ENCODE results near the gene TTC34.

DNA sequence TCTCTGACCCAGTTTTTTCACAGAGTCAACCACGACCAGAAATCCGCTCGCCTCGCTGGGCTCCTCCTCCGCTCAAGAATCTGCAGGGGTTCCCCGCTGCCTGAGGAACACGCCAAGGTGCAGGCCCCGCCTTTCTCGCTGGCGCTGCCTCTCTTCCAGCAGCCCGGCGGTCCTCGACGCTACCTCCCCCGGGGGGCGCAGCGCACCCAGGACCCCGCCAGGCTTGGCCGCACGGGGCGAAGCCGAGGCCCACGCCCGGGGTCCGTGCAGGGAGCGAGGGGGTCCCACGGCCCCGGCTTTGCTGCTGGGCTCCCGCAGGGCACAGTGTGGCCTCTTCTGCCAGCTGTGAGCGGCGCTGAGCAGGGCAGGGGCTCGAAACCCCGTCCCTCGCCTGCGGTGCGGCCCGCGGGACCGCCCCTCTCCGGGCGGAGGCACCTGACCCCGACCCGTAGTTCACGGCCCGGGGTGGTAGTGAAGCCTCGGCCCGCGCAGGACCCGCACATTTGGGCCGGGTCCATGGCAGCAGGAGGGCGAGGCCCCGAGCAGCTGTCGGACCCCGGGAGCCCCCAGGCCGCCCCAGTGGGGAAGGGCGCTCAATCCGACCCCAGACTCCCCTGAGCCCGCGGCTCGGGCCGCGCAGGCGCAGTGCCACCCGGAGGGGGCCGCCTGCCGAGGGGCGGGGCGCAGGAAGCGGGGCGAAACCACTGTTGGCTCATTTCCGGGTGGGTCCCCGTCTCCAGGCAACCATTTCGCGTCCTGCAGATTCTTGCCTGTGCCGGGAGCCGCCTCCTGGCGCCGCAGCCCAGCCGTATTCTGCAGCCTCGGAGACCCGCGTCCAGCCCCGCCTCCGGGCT lies 158.7 kb downstream of the TTC34 start:
- TF ChIP-seq POLR2A (IDR thresholded peaks at IDR 0.05; ENCODE audit: borderline replicate concordance, extremely low read depth, insufficient read depth, insufficient read length) (peak; percentile 42), RAD21 (IDR thresholded peaks at IDR 0.05; ENCODE audit: low read depth) (no peak)
- TF ChIP-seq, protein P1, sequence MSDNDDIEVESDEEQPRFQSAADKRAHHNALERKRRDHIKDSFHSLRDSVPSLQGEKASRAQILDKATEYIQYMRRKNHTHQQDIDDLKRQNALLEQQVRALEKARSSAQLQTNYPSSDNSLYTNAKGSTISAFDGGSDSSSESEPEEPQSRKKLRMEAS (IDR thresholded peaks at IDR 0.05) = peak; percentile 49
- TF ChIP-seq, protein P2, sequence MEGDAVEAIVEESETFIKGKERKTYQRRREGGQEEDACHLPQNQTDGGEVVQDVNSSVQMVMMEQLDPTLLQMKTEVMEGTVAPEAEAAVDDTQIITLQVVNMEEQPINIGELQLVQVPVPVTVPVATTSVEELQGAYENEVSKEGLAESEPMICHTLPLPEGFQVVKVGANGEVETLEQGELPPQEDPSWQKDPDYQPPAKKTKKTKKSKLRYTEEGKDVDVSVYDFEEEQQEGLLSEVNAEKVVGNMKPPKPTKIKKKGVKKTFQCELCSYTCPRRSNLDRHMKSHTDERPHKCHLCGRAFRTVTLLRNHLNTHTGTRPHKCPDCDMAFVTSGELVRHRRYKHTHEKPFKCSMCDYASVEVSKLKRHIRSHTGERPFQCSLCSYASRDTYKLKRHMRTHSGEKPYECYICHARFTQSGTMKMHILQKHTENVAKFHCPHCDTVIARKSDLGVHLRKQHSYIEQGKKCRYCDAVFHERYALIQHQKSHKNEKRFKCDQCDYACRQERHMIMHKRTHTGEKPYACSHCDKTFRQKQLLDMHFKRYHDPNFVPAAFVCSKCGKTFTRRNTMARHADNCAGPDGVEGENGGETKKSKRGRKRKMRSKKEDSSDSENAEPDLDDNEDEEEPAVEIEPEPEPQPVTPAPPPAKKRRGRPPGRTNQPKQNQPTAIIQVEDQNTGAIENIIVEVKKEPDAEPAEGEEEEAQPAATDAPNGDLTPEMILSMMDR (IDR thresholded peaks at IDR 0.05 in 2 of 3, conservative IDR thresholded peaks at IDR 0.05 in 1 of 3; ENCODE audit: borderline replicate concordance in 1 of 3, insufficient read depth in 1 of 3, low read depth in 2 of 3, low read length in 2 of 3) = no peak
- TF ChIP-seq, protein P3, sequence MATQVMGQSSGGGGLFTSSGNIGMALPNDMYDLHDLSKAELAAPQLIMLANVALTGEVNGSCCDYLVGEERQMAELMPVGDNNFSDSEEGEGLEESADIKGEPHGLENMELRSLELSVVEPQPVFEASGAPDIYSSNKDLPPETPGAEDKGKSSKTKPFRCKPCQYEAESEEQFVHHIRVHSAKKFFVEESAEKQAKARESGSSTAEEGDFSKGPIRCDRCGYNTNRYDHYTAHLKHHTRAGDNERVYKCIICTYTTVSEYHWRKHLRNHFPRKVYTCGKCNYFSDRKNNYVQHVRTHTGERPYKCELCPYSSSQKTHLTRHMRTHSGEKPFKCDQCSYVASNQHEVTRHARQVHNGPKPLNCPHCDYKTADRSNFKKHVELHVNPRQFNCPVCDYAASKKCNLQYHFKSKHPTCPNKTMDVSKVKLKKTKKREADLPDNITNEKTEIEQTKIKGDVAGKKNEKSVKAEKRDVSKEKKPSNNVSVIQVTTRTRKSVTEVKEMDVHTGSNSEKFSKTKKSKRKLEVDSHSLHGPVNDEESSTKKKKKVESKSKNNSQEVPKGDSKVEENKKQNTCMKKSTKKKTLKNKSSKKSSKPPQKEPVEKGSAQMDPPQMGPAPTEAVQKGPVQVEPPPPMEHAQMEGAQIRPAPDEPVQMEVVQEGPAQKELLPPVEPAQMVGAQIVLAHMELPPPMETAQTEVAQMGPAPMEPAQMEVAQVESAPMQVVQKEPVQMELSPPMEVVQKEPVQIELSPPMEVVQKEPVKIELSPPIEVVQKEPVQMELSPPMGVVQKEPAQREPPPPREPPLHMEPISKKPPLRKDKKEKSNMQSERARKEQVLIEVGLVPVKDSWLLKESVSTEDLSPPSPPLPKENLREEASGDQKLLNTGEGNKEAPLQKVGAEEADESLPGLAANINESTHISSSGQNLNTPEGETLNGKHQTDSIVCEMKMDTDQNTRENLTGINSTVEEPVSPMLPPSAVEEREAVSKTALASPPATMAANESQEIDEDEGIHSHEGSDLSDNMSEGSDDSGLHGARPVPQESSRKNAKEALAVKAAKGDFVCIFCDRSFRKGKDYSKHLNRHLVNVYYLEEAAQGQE (IDR thresholded peaks at IDR 0.05; ENCODE audit: low read depth) = no peak
